Sigmoid colon (tissue), 4 donors: ENCODE measurements around the gene ATG101.

ENCODE experiments used
- EP300 ChIP-seq, 4 donors: sonication (generic); formaldehyde crosslinking; IDR thresholded peaks; one replicate each; pipeline ENCODE4 v1.6.1; 2017; ENCODE audit warnings: antibody characterized with exemption in 4 of 4
- POLR2A ChIP-seq, 2 donors: fragments of 450-650 bp; IDR thresholded peaks; one replicate each; pipeline ENCODE4 v1.6.1; 2016; ENCODE audit warnings: antibody characterized with exemption in 2 of 2, mild to moderate bottlenecking in 2 of 2, moderate library complexity in 2 of 2

- TF ChIP-seq EP300 (IDR thresholded peaks at IDR 0.05) = no peak
- no peak for TF ChIP-seq POLR2A (IDR thresholded peaks at IDR 0.05)
Measured at GRCh38 chr12:52037248-52037861, 32.4 kb upstream of the ATG101 start.
